ENCODE results near the gene ARHGAP24. TPM values are rescaled to one million over a fixed set of nuclear protein-coding genes. Genes with fewer than 3 reads are reported as not detected.
A peak's percentile ranks its signal among the peaks of the same experiment; 100 is the strongest.

Gene ARHGAP24
- total and polyA plus RNA-seq, 8 donors = 10.5 to 34.7 (median 17.1) TPM

DNA sequence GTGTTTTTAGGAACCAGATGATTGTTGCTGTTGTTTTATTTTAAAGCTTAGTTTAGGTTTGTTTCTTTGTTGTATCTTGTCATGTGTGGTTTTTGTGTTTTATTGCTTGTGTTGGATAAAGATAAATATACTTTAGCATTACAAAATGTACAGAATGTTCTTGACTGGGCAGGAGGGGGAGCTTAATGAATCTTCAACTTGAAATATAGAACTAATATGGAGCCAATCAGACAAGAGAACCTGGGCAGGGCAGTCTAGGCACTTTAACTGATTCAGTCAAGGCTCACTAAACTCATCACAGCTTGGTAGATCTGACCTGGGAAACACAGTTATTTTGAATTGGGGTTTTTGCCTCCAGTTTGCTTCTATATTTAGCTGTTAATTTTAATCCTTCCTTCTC, 304.2 kb downstream of the ARHGAP24 start:
- no peaks in the 10 kb centered on the region for H3K9me3 ChIP-seq
- peaks cover 7 to 23% (median 14%) of the 10 kb centered on the region in 3 donors for H3K4me1 ChIP-seq
- H3K27me3 ChIP-seq = no peaks in the 10 kb centered on the region
- FAIRE-seq (peak; percentile 65), ATAC-seq (peak in 3 of 4 donors; percentile 51 to 57 (median 52)), DNase-seq (no peak)
- no peak for TF ChIP-seq CTCF (IDR thresholded peaks at IDR 0.05)
- H3K4me3 ChIP-seq = peak overlapping the region in 1 of 4 donors; percentile 11
- intact Hi-C loops (cut with DNase I) = no loop called here
- no peaks in the 10 kb centered on the region for H3K36me3 ChIP-seq
- H3K27ac ChIP-seq = peak overlapping the region in 2 of 4 donors; percentile 55 to 64

DNA sequence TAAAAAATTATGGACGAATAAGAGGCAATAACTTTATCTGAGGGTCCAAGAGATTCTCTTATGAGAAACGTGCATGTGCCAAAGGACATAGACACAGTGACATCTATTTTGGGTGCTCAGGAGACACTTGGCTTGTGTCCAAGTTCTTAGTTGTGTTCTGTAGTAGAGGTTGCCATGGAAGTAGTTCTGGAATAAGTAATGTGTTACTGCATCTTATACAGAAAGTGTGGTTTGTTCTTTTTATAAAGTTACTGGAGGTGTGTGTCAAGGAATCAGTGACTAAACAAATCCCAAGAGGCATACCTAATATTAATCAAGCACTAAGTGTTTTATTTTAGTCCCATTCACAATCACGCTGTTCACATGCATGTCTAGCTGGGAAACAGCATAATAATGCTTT, 305.7 kb downstream of the ARHGAP24 start:
- 50 to 58% methylated on average over 3 of the region's 3 CpGs for WGBS, 2 donors
- H3K4me1 ChIP-seq = peaks cover 7 to 18% (median 7%) of the 10 kb centered on the region in 3 donors
- H3K27ac ChIP-seq = no peak overlapping the region
- FAIRE-seq (no peak), ATAC-seq (peak in 1 of 4 donors; percentile 23), DNase-seq (no peak)
- TF ChIP-seq CTCF (IDR thresholded peaks at IDR 0.05) = no peak
- intact Hi-C loops (cut with DNase I) = no loop called here
- no peaks in the 10 kb centered on the region for H3K27me3 ChIP-seq
- H3K4me3 ChIP-seq = no peak overlapping the region
- no peaks in the 10 kb centered on the region for H3K9me3 ChIP-seq
- no peaks in the 10 kb centered on the region for H3K36me3 ChIP-seq

GRCh38 chr4:85783483-85783882, 308.5 kb downstream of the ARHGAP24 start:
- FAIRE-seq (peak; percentile 17), DNase-seq (no peak), ATAC-seq (no peak)
- no peak for TF ChIP-seq CTCF (IDR thresholded peaks at IDR 0.05)
- intact Hi-C loops (cut with DNase I) = no loop called here
- Histone ChIP-seq H3K36me3 (no peaks in the 10 kb centered on the region), H3K4me3 (no peak overlapping the region), H3K27me3 (no peaks in the 10 kb centered on the region), H3K27ac (no peak overlapping the region), H3K4me1 (peaks cover 0 to 10% (median 4%) of the 10 kb centered on the region in 3 donors), H3K9me3 (no peaks in the 10 kb centered on the region)
- 49 to 57% methylated on average over 2 of the region's 2 CpGs for whole genome bisulfite sequencing, 2 donors

GRCh38 chr4:85783900-85784299, 308.9 kb downstream of the ARHGAP24 start:
- Histone ChIP-seq H3K27ac (no peak overlapping the region), H3K27me3 (no peaks in the 10 kb centered on the region), H3K36me3 (no peaks in the 10 kb centered on the region), H3K4me1 (peaks cover 0 to 12% (median 2%) of the 10 kb centered on the region in 3 donors), H3K9me3 (no peaks in the 10 kb centered on the region), H3K4me3 (no peak overlapping the region)
- no peak for TF ChIP-seq CTCF (IDR thresholded peaks at IDR 0.05)
- FAIRE-seq (no peak), ATAC-seq (no peak), DNase-seq (no peak)
- intact Hi-C loops (cut with DNase I) = no loop called here
- WGBS, 2 donors = 85 to 88% methylated on average over 1 of the region's 1 CpG

- H3K36me3 ChIP-seq = no peaks in the 10 kb centered on the region
- H3K9me3 ChIP-seq = no peaks in the 10 kb centered on the region
- TF ChIP-seq CTCF (IDR thresholded peaks at IDR 0.05) = no peak
- intact Hi-C loops (cut with DNase I) = no loop called here
- no peak for DNase-seq
- no peak overlapping the region for H3K27ac ChIP-seq
- H3K4me1 ChIP-seq = peaks cover 0 to 7% (median 2%) of the 10 kb centered on the region in 3 donors
- 82 to 86% methylated on average over 3 of the region's 3 CpGs for WGBS, 2 donors
- no peak for FAIRE-seq
- no peaks in the 10 kb centered on the region for H3K27me3 ChIP-seq
- ATAC-seq = no peak
- no peak overlapping the region for H3K4me3 ChIP-seq
Measured at GRCh38 chr4:85784348-85784747, 309.4 kb downstream of the ARHGAP24 start.
